GM21529 (cell line): Measurements from ENCODE around the gene IGF1R.
"Not testable (repeated sequence)": the region's sequence is repeated elsewhere in the genome, so short reads cannot be mapped to it uniquely, and the experiment has no call there.

Experiments used
- ATAC-seq: cut with Tn5 transposase; IDR thresholded peaks from one replicate; pipeline ENCODE4 v1.9.1; 2021; ENCODE audit not compliant: unreplicated experiment

IGF1R gene

GRCh38 chr15:98647774-98648653 is at the start of gene IGF1R:
Gene IGF1R (plus strand): TSS chr15:98648539. CDS start chr15:98649582, 1,043 bp downstream.
- peak; percentile 62 for ATAC-seq

- ATAC-seq: peak; percentile 94
Observed at GRCh38 chr15:98599909-98600691, 48.2 kb upstream of the IGF1R start.

GRCh38 chr15:98604983-98605382 is 43.4 kb upstream of the IGF1R start:
- ATAC-seq: no peak

DNA sequence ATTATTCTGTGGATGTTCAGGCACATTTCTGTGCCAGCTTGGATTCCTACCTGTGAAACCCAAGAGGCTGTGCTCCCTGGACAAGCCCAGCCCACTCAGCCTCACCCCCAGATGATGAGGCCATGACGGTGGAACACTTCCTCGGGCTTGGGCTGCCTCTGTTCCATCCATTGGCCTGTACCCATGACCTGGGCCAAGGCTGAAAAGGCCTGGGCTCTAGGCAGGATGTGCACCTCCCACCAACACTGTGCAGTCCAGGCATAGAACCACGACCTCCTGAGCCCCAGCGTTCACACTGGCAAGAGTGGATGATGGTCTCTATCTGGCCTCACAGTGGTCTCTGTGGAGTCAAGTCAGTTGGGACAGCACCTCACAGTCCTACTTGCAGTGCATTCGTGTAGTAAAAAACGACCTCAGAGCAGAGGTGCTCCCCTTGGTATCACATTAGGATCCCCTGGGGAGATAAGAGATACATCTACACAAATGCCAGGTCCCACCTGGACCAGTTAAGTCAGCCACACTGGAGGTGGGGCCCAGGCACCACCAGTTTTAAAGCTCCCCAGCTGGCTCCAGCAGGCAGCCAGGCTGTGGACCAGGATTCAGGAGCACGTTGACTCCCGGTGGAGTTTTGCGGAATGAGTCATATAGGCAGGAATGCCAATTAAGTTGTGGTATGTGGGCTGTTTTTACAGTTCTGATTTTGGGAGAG is 39.0 kb upstream of the IGF1R start:
- no peak for ATAC-seq

DNA sequence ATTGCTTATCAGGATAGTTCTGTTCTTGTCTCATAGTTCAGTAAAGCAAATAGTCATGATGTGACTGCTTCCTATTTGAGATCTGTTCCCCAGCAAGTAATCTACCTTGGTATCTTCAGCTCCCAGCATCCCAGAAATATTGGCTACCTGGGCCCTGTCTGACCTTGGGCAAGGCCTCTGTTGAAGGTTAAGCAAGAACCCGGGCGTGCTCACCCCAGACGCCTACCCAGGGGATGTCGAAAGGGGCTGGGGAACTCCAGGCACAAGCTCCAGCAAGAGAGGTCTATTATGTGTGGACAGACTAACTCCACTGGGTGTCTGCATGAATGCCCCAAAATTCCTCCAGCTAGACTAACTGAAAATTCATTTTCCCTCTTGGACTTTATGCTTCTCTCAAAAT is 37.3 kb upstream of the IGF1R start:
- no peak for ATAC-seq

DNA sequence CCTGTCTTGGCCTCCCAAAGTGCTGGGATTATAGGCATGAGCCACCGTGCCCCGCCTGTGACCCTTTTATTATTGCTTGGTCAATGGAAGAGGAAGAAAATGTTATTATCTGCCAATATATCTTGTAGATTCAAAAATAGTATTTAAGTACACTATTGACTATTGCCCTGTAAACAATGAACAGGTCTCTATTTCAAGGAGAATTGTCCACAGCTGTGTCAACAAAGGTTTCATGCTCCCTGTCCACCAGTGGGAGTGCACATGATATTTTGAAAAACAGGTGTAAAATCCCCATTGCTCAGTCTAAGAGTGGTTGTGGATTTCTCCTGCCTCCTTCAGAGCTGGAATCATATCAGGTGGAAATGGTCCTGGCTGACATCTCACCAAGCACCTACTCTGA is 36.5 kb upstream of the IGF1R start:
- no peak for ATAC-seq

DNA sequence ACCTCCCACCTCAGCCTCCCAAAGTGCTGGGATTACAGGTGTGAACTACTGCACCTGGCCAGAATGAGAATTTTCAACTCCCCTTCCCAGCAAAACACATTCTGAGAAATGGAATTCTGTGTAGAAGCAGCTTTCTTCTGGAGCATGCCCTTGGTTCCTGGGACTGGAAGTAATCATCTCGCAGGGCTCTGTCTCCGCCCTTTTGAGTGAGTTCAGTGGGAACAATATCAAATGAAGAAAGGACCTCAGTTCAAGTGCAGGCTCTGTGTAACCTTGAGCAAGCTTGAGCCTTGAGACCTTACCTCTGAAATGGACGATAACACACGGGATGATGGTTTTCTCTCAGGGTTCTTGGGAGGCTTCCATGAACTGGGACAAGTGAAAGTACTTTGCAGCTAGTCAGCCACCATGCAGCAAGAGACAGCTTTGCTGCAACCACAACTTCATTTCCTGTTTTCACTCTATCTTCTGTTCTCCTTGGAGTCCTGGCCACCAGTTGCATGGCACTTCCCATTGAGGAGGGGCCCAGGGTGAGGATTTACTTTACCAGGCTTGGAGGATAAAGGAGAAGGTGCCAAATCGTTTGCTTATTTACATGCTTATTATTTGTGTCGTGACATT is 35.7 kb upstream of the IGF1R start:
- no peak for ATAC-seq

- no peak for ATAC-seq
Observed at GRCh38 chr15:98614681-98615080, 33.7 kb upstream of the IGF1R start.

GRCh38 chr15:98616397-98616796 is 31.9 kb upstream of the IGF1R start:
- ATAC-seq: no peak

GRCh38 chr15:98617328-98617980 is 30.9 kb upstream of the IGF1R start:
- no peak for ATAC-seq

DNA sequence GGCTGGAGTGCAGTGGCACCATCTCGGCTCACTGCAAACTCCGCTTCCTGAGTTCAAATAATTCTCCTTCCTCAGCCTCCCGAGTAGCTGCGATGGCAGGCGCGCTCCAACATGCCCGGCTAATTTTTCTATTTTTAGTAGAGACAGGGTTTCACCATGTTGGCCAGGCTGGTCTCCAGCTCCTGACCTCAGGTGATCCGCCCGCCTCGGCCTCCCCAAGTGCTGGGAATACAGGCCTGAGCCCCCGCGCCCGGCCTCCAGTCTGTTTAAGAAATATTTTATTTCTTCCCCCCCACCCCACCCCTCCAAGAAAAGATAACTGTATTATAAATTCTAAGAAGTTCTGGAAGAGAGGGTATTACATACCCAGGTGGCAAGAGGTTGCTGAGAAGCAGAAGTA is 29.8 kb upstream of the IGF1R start:
- ATAC-seq: not testable (repeated sequence)

DNA sequence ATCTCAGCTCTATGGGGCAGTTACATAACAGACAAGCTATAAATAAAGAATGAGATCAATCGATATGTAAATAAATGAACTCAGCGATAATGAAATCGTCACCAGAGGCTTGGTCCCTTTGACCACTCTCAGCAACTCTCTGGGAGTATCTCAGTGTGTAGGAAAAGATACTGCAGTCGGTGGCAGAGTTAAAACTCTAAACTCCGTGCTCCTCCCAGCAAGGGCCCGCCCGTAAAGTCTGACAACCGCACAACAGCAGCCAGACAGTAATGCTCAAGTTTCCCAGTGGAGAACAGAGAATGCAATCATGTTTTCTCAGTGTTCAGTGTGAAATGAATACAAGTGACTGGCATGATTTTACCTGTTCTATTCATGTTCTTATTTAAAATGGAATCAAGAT is 28.3 kb upstream of the IGF1R start:
- no peak for ATAC-seq

- ATAC-seq: no peak
Observed at GRCh38 chr15:98621021-98621420, 27.3 kb upstream of the IGF1R start.

GRCh38 chr15:98625614-98626013 is 22.7 kb upstream of the IGF1R start:
- ATAC-seq: no peak

DNA sequence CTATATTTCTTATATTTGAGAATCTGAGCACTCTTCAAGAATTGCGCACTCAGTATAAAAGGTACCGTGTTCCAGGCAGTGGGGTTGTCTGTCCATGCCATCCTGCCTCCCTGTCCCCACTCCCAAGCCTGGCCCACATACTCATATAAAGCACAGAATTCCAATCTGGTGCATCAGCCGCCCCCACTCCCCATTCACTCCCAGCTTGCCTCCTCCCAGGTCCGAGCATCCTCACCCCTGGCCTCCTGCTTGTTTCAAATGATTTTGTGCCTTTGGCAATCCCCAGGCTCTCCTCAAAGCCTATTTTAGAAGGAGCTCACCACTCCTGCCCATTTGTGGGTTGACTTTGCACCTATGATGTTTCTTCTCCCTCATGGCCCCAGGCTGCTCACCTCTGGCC is 22.2 kb upstream of the IGF1R start:
- no peak for ATAC-seq

- no peak for ATAC-seq
Observed at GRCh38 chr15:98628216-98628615, 20.1 kb upstream of the IGF1R start.

- ATAC-seq: no peak
Observed at GRCh38 chr15:98635848-98636247, 12.5 kb upstream of the IGF1R start.

GRCh38 chr15:98643115-98643514 is 5.2 kb upstream of the IGF1R start:
- ATAC-seq: no peak

- ATAC-seq: no peak
Observed at GRCh38 chr15:98646546-98647025, 1.8 kb upstream of the IGF1R start.

DNA sequence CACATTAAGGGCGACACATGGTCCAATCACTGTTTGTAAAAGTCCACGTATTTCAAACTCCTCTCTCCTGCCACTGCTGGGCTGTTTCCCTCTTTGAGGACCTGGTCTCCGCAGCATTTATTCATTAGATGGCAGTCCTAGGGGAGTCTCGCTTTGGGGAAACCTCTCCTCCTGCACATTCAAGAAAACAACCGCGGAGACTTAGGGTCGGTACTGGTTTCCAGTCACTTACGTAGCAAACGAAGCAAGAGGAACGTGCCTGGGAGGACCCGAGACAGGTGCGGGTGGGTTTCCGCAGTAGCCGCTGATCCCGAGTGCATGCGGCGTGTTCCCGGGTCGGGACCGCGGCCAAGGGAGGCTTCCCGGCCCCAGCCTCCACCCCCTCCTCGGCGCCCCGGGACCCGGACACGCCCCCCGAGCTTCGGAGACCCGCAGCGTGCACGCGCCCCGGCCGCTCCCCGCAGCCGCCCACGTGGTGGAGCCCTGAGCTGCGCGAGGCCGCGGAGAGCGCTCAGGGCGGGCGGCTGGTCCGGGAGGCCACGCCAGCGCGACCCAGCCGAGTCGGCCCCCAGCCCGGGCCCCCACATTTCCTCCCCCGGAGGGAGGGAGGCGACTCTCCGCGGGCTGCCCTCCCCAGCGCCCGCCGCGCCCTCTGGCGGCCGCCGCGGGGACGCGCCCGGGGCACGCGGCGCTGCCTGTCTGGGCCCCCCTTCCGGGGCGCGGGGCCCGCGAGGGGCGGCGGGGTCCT is 1.1 kb upstream of the IGF1R start:
- peak; percentile 51 for ATAC-seq
